ENCODE measurements around the gene RMND1.
A peak's percentile ranks its signal among the peaks of the same experiment; 100 is the strongest.
"Not testable (repeated sequence)": the region's sequence is repeated elsewhere in the genome, so short reads cannot be mapped to it uniquely, and the experiment has no call there.

Gene RMND1

DNA sequence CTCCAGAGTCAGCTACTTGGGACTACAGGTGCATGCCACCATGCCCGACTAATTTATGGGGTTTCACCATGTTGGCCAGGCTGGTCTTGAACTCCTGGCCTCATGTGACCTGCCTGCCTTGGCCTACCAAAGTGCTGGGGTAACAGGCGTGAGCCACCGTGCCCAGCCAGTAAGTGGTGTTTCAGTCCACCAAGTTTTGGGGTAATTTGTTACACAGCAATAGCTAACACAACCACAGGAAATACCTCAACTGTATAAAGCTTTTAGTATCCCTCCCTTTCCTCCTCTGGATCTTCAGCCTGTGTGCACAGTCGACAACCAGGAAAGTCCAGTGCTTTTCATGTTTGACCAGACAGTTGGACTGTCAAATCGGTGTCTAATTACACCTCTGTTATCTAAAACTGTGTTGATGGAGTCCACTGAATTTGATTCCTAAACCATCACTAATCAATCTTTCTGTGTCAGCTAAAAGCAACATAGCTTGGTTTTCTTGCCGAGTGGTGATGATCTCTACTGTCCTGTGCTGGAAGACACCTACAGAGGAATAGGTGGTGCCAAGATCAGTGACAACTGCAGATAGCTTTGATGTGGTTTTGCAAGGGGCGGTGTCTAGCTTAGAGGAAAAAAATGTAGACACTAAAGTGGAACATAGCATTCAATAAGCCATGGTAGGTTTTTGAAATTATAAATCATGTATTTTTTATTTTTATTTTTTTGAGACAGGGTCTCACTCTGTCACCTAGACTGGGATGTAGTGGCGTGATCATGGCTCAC is 38.4 kb downstream of the RMND1 start:
- no peak for DNase-seq

DNA sequence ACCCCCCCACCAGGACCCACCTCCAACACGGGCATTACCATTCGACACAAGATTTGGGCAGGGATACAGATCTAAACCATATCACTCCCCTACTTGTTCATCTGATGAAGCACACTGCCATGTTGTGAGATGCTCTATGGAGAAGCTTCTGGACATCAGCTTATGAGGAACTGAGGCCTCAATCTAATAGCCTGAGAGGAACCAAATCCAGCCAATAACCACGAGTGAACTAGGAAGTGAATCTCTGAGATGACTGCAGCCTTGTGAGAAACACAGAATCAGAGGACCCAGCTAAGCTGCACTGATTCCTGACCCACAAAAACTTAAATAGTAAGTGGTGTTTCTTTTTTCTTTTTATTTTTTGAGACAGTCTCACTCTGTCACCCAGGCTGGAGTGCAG is 39.0 kb downstream of the RMND1 start:
- no peak for DNase-seq

DNA sequence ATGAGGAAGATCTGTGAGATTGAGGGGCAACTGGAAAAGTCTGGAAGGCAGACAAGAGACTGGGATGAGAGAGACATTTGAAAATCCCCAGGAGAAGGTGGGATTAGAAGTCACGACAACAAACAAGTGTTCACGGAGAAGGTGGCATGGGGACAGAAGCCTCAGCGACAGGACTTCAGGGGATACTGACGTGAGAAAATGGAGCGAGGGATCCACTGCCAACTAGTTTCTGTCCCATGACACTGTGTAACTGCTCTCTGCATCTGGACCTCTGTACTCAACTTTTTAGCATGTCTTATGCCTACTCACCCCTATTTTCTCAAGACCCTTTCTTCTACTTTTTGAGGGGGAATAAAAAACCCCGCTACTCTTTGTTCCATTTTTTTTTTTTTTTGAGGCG is 42.2 kb downstream of the RMND1 start:
- DNase-seq = no peak

DNA sequence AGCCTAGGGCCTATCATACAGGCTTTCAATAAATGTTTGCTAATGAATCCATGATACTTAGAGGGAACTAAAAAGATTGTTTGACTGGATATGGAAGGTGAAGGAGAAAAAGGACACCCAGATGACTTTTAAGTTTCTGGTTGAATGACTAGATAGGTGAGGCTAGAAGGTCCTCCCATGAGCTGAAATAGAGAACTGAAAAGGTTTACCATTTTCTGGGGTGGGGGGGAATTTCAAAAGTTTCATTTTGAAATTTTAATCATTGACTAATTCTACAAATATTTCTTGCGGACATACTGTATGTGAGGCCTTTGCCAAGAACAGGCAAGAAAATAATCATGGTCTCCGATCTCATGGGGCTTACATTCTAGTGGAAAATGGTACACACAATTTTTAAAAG is 42.7 kb downstream of the RMND1 start:
- no peak for DNase-seq

DNA sequence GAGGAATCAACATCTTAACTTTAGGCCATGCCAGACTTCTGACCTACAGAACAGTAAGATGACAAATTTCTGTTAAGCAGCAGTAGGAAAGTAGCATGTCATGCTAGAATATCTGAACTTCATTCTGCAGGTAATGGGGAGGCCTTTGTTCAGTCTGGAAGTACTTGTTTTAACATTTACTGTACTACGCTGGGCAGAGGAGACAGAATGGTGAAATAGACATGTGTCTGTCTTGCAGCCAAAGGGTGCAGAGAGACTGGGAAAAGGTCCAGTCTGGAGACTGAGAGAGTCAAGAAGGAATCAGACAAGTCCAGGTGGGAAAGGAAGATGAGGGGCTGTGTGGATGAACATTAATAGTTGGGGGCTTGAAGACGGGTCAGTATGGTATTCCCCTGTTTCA is 43.1 kb downstream of the RMND1 start:
- no peak for DNase-seq

DNA sequence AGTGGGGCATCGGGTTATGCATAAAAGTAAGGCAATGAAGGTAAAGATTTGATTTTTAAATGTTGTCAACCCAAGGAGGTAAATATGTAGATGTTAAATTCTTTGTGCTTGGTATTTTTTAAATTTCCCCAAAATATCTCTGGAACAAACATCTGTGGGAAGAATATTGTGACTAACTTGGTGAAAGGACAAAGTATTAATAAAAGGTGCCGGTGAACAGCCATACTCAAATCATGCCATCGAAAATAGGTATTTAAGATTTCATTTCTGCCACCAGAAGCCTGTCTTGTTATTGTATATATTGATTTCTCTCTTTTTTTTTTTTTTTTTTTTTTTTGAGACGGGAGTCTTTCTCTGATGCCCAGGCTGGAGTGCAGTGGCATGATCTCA is 48.0 kb downstream of the RMND1 start:
- no peak for DNase-seq

DNA sequence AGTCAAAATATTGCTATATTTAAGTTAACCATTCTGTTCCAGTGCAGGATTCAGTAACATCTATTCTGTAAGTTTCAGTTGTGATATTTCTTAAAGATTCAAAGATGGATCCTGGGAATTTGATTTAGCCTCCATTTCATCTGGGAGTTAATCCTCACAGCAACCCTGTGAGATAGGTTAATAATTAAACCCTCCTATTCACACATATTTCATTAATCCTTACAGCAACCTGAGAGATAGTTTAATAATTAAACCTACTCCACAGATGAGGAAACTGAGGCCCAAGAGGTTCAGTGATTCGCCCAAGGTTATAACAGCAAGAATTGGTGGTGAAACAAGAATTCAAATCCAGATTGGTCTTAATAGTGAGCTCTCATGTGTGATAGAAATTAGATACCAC is 49.7 kb downstream of the RMND1 start:
- no peak for DNase-seq

DNA sequence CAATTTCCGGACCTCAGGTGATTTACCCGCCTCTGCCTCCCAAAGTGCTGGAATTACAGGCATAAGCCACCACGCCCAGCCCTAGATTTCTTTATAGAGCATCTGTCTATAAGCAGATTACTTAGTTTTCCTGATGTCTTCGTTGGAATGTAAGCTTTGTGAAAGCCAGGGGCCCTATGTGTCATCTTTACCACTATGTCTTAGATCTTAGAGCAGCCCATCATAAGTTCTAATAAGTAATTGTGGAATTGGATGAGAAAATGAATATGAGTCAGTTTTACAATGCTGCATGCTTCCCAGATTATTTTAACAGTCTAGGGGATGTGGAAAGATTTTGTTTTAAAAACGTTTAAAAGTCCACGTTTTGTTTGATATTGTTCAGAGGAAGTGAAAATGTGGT is 51.5 kb downstream of the RMND1 start:
- DNase-seq = no peak

DNA sequence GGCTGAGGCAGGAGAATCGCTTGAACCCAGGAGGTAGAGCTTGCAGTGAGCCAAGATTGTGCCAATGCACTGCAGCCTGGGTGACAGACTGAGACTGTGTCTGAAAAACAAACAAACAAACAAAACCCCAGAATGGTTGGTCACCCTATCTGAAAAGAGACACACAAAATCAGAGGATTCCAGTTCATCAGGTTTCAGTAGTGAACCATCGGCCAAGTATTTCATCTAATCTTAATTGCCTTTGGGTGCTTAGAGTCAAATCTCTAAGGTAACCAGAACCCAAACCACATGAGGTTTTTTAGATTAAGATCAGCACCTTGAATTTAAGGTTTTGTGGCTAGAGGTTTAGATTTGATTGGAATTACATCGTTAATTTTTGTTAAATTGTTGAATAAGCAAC is 52.2 kb downstream of the RMND1 start:
- no peak for DNase-seq

DNA sequence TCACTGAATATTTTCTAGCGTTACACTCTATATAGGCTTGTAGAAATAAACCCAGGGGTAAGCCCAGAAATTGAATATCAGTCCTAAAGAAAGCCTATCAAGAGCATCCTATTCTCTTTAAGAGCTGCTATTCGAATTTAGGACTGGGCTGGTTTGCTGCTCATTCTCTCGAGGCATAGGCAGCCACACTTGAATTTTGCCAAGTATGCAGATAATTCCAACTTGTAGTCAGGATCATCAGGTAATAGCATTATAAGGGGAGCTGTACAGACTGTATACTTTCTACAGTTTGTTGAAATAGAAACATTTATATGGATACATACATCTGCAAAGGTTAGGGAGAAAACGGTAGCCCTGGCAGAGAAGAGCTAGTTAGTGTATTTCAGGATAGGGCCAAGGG is 58.5 kb downstream of the RMND1 start:
- no peak for DNase-seq

DNA sequence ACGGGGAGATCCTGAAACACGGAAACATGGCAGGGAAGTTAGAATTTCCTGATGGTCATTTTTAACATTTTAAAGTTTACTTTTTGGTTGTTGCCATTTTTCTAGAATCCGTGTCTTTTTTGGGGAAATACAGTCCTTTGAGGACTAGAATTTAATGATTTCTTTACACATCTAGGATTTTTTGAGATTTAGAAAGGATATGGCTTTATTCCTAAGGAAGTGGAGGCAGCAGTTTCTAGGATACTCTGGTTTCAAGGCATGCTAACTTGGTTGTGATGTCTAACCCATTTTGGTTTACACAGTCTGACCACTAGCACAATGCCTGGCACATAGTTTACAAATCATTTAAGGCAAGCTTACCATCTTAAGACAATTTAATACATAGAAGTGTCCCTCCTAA is 59.5 kb downstream of the RMND1 start:
- DNase-seq = no peak

DNA sequence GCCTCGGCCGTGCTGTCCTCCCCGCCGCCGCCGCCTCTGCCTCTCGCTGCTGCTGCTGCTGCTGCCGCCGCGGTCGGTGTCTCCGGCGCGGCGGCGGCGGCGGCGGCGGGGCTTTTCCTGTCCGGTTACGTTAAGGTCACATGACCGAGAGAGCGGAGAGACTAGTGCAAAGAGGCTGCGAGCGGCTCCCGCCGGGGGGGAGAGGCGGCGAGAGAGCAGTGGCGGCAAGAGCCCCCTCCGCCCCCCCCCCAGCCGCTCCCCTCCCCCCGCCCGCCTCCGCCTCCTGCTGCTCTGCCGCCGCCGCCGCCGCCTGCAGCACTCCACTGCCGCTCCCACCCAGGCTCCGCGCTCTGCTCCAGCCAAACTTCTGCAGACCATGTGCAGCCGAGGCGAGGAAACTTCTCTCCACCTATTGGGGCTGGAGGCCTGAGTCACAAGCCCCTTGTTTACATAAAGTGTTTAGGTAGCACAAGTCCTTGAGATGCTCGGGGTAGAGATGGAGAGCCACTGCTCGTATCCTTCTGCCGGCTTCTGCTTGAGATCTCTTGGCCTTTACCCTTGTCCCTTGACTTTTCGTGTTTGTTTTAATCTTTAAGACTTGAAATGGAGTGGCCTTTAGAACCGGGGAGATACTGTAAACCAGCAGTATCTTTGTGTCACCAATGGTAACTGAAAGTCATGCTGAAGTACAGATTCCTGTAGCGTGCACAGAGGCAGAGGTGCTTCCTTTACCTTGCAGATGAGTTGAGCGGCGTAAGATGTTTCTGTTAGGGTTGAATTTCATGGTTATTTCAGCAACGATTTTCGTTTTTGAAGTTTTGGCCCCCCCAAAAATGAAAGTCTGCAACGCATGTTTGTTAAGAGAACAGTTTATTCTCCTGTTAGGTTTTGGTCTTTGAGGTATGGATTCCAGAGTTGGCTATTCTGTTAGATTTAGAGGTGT is 60.2 kb downstream of the RMND1 start, which contains the start of gene ZBTB2:
ZBTB2 (minus strand) TSS at position 89 of the 943 bp plus-strand sequence. CDS start 17,922 bp downstream, outside the sequence.
- peak; percentile 11 to 18 for DNase-seq

DNA sequence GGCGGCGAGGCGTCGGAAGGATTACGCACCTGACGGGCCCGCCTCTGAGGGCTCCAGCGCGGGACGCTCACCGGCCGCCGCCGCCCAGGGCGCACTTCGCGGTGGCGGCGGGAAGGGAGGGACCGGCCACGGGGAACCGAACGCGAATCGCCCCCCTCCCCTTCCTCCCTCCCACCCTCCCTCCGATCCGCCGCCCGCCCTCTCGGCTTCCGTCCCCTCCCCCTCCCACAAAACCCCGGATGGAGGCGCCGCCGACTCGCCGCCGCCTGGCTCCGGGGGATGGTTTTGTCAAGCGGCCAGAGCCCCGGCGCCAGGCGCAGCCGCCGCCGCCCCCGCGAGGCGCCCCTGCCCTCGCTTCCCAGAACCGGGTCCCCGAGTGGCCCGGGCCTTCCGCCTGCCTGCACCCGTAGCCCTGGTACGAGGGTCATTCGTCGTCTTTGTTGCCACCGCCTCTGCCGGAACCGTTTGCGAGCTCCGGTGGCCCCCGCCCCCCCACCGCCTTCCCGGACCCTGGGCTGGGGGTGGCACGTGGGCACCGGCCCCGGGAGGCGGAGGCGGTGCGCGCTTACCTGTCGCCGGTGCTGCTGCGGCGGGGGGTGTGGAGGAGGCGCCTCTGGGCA is 61.0 kb downstream of the RMND1 start:
- DNase-seq = peak in 1 of 2 experiments; percentile 23

DNA sequence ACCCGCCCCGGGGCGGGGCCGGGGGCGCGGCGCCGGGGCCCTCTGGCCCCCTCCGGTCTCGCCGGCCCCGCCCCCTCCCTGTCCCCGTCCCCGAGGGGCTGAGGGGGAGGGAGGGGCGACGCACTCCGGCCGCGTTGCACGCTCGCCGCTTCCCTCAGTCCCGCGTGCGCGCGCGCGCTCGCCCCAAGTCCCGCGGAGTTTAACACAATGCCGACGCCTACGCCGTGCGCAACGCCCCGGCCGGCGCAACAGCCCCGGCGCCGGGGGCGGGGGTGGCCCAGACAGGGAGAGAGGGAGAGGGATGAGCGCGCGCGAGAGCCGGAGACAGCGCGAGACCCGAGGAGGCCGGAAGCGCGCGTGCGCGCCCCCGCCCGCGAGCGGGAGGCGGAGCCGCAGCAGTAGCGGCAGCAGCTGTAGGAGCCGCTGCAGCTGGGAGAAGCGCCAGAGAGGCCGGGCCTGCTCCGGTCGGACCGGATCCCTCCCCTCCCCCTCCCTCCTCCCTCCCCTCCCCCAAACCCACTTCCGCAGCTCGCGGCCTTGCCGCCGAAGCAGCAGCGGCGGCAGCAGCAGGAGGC is 61.6 kb downstream of the RMND1 start:
- peak; percentile 90 to 97 for DNase-seq

DNA sequence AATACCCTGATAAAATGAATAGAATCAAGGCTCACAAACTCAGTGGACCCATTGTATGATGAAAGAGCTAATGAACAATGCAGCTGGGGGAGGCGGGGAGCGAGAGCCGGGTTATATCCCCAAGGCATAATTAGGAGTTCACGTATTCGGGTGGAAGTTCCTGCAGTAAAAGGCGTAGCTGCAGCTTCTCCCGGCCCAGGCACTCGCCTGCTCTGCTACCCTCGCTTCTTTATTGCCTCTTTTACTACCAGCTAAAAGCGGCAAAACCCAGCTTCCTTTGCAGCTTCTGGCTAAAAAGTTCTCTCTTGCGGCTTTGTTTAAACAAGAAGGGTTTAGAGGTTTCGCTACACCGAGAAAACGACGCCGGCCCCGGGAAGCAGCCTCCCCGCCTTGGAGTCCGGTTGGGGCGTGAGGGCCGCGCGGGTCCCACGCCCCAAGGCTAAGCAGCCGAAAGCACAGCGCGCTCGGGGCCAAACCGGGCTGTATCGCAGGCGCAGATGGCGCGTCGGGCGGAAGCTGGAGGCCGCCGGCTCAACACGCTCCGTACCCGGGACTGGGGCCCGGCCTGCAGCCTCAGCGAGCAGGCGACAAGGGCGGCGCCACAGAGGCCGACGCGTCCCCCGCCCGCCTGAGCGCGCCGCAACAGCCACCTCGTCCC is 62.2 kb downstream of the RMND1 start:
- peak in 1 of 2 experiments; percentile 62 for DNase-seq

DNA sequence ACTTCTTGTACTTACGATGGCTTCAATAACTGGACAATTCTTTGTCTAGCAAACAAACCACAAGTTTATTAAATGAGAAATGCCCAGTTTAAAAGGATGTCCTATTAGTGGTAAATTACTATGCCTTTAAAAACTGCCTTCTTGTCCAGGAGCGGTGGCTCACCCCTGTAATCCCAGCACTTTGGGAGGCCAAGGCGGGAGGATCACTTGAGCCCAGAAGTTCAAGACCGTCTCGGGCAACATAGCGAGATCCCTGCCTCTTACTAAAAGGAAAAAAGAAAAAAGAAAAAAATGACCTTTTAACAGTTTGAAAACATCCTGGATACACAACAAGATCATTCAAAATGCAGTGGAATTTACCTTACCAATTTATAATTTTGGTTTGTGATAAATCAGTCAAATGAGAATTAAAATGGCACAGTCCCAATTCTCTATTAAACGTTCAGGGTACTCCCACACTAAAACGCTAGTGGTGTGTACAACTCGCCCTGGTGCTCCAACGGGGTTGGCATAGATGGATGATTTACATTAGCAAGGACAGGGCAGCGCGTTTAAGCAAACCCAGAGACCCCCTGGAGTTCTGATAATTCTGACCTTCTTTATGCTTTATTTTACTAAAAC is 62.8 kb downstream of the RMND1 start:
- DNase-seq = no peak

DNA sequence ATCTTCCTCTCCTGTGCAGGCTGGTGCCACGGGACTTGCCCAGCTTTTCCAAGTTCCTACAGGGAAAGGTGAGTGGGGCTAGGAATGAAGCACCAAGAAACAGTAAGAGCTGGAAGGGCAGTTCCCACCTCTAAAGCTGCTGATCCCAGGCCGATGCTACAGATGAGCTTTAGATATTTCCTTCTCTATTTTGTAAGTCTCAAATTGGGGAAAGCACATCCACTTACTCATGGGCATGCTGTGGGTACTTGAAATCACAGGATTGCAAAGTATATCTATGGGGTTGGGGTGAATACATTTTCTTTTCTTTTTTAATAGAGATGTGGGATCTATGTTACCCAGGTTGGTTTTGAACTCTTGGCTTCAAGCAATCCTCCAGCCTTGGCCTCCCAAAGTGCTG is 63.7 kb downstream of the RMND1 start:
- DNase-seq = no peak

DNA sequence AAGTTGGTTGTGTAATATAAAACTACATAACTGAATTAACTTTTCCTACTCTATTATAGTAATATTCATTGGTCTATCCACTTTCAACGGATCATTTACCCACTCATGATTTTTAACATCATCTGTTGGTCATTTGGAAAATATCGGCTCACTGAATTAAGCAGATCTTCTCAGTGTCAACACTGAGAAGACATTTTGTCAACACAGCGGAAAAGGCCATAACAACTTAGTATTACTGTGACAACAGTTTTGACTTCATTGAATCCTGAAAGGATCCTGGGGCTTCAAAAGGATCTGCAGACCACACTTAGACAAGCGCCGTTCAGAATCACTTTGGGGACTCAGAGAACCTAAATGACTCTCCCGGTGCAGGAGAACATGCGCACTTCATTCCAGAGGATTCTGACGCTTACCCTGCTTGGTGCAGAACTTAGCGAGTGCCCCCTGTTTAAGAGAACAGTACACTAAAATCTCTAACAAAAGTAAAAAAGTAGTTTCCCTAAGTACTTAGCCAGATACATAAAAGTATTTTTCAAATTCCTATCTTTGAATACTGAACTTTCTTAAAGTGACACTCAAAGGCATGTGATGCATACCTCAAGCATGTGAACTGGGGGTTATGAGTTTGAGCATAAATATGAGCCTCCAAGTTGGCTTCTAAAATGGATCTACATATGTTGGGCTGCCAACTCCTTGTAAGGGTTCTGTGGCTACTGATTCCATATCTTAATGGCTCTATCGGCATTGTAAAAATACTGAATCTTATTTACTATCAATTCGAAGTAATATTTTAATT is 64.6 kb downstream of the RMND1 start:
- DNase-seq = no peak

DNA sequence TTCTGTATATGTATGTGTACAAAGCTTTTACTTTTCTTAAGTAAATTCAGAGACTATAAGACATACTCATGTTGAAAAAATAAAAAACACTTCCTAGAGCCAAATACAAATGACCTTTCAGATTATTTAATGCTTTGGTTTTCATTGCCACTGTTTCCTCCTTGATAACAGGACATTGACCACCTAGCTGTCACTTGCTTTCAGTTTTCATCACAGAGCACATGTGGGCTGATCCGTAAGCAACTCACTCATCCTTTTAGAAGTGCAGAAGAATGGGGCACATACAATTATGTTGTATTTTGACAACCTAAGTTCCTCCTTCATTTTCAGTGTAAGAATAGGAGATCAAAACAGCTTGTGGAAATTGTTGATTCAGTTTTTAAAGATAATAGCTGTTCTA is 66.7 kb downstream of the RMND1 start:
- DNase-seq = no peak

DNA sequence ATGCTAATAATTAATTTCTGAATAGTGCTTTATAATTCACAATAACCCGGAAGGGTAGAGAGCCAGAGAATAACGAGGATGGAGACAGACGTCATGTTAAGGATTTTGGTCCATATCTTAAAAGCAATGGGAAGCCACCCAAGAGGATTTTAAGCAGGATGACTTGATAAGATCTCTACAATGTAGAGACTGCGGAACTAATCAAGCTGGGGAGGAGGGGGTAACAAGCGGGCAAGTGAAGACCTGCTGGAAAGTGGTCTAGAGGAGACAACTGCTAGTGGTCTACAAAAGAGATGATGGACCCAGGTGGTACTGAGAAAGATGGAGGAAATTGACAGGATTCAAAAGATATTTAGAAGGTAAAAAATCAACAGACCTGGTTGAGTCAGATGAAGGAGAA is 67.8 kb downstream of the RMND1 start:
- no peak for DNase-seq

DNA sequence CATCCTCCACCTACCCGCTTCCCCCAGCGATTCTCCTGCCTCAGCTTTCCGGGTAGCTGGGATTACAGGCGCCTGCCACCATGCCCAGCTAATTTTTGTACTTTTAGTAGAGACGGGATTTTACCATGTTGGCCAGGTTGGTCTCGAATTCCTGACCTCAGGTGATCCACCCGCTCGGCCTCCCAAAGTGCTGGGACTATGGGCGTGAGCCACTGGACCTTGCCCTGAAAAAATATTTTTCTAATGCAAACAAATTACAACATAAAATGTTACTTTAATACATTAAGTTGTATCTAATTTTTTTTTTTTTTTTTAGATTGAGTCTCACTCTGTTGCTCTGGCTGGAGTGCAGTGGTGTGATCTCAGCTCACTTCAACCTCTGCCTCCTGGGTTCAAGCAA is 69.3 kb downstream of the RMND1 start:
- DNase-seq = not testable (repeated sequence)
